Esophagus squamous epithelium (tissue), 5 donors: ENCODE results near the gene ALOX12. TPM values are rescaled to one million over a fixed set of nuclear protein-coding genes. Genes with fewer than 3 reads are reported as not detected.

Source experiments
- DNase-seq: peaks from one replicate; lab custom pipeline; 2025; lab: John Stamatoyannopoulos, UW
- H3K27ac ChIP-seq, 4 donors: fragments of 200-600 bp; sonication (generic); one replicate each; pipeline ENCODE4 v1.5.1; 2016 to 2019; ENCODE audit warnings: mild to moderate bottlenecking in 1 of 4
- H3K27me3 ChIP-seq, 4 donors: fragments of 200-600 bp; sonication (generic); 1 replicate in 3 of 4; 2 replicates in 1 of 4; pipeline versions ENCODE4 v1.5.1 to v1.6.0; 2017 to 2021; ENCODE audit warnings: antibody characterized with exemption in 1 of 4
- H3K36me3 ChIP-seq, 3 donors: fragments of 200-600 bp; sonication (generic); one replicate each; pipeline ENCODE4 v1.5.1; 2016 to 2019
- H3K4me1 ChIP-seq, 3 donors: fragments of 200-600 bp; sonication (generic); one replicate each; pipeline ENCODE4 v1.5.1; 2017 to 2019
- H3K4me3 ChIP-seq, 4 donors: fragments of 200-600 bp; sonication (generic); 1 replicate in 3 of 4; 2 replicates in 1 of 4; pipeline ENCODE4 v1.5.1; 2016 to 2019; ENCODE audit warnings: mild to moderate bottlenecking in 2 of 4, moderate library complexity in 1 of 4
- H3K9me3 ChIP-seq, 3 donors: fragments of 200-600 bp; sonication (generic); one replicate each; pipeline ENCODE4 v1.5.1; 2016 to 2019
- POLR2A ChIP-seq, 4 donors: fragments of 450-650 bp; IDR thresholded peaks; one replicate each; pipeline ENCODE4 v1.6.1; 2017; ENCODE audit warnings: antibody characterized with exemption in 4 of 4, mild to moderate bottlenecking in 4 of 4, moderate library complexity in 3 of 4
- WGBS, 2 donors: methylation state at CpG; one replicate each; pipeline ENCODE4 v1.1.5; 2018; 5-methylcytosine and 5-hydroxymethylcytosine counted together
- intact Hi-C: fragments of 100-400 bp; cut with DNase I; formaldehyde crosslinking; loops from one replicate; pipeline ENCODE4 v1.15.0; 2022
- total RNA-seq, 4 donors: library from RNA; depleted of rRNA; stranded (reverse); fragments of >200 nt; gene quantifications; one replicate each; pipeline ENCODE4 v1.1.0, GENCODE V29; 2016
- TF ChIP-seq, protein P1 (sequence below), 6 experiments: fragments of 450-650 bp in 4 of 6; fragments of 200-600 bp in 2 of 6; sonication (generic) in 2 of 6; IDR thresholded peaks; one replicate each; pipeline ENCODE4 v1.5.1; 2016 to 2019; ENCODE audit warnings: antibody characterized with exemption in 6 of 6, mild to moderate bottlenecking in 4 of 6, moderate library complexity in 4 of 6
- donor health status: DM: yes; HTN: yes; CAD: no.

The ALOX12 gene
- total RNA-seq, 4 donors from 2014 or later: 3.8 to 43.5 (median 26.4) TPM

DNA sequence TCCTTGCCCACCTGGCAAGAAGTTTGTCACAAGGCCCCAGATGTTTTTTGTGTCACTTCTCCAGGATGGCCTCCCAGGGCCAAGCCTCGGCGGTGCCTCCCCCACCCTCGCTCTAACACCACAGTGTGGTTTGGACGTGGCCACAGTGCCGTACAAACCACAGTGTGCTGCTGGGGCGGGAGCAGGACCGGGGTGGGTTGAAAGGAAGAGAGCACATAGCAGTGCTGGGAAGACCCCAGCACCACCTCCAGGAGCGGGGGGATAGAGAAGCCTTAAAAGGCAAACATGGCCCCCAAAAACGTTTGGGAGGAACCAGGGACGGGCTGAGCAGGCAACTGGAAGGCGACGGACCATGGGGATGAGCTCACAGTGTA, 22.0 kb downstream of the ALOX12 start:
- Histone ChIP-seq H3K27me3 (peaks cover 0 to 8% (median 0%) of the 10 kb centered on the region in 4 donors), H3K36me3 (peaks cover 0 to 17% (median 0%) of the 10 kb centered on the region in 3 donors), H3K9me3 (no peaks in the 10 kb centered on the region), H3K4me3 (peak overlapping the region in 3 of 4 donors; percentile 54 to 72 (median 60)), H3K27ac (peak overlapping the region; percentile 80 to 98 (median 92)), H3K4me1 (peaks cover 33 to 90% (median 40%) of the 10 kb centered on the region in 3 donors)
- intact Hi-C loops: no loop called here
- 72 to 76% methylated on average over 5 to 6 of the region's 12 CpGs for WGBS, 2 donors
- no peak for DNase-seq
- TF ChIP-seq, protein P1, sequence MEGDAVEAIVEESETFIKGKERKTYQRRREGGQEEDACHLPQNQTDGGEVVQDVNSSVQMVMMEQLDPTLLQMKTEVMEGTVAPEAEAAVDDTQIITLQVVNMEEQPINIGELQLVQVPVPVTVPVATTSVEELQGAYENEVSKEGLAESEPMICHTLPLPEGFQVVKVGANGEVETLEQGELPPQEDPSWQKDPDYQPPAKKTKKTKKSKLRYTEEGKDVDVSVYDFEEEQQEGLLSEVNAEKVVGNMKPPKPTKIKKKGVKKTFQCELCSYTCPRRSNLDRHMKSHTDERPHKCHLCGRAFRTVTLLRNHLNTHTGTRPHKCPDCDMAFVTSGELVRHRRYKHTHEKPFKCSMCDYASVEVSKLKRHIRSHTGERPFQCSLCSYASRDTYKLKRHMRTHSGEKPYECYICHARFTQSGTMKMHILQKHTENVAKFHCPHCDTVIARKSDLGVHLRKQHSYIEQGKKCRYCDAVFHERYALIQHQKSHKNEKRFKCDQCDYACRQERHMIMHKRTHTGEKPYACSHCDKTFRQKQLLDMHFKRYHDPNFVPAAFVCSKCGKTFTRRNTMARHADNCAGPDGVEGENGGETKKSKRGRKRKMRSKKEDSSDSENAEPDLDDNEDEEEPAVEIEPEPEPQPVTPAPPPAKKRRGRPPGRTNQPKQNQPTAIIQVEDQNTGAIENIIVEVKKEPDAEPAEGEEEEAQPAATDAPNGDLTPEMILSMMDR (IDR thresholded peaks at IDR 0.05): no peak

DNA sequence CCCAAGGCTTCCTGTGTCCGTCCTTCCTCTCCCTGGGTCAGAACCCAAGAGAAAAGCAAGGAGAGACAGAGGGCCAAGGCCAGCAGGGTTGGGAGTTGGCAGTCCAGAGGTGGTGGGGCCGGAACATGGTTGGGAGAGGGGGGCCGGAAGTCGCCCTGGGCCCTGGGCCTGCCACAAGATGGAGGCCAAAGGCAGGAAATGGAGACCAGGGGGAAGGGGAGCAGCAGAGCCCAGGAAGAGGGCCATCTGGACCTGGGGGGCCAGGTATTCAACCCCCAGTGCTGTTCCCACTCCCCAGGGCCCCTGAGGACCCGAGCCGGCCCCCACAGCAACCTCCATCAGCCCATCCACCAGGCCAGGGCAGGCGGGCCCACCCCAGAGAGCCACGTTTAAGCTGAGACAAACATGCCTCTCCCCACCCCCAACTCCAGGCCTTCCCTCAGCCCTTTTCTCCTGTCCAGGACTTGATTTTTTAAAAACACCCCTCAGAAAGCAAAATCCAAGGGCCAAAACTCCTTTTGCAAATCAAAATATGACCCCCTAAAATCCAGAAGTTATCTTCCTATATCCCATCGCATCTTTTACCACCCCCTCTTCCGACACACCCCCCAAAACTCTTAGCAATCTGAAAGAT, 22.6 kb downstream of the ALOX12 start:
- TF ChIP-seq POLR2A (IDR thresholded peaks at IDR 0.05): peak in 1 of 4 donors; percentile 11
- TF ChIP-seq, protein P1 (IDR thresholded peaks at IDR 0.05): no peak
- Histone ChIP-seq H3K4me1 (peaks cover 39 to 90% (median 45%) of the 10 kb centered on the region in 3 donors), H3K27ac (peak overlapping the region; percentile 80 to 98 (median 92)), H3K4me3 (peak overlapping the region; percentile 29 to 72 (median 57)), H3K9me3 (no peaks in the 10 kb centered on the region), H3K36me3 (peaks cover 0 to 17% (median 0%) of the 10 kb centered on the region in 3 donors), H3K27me3 (peaks cover 0 to 14% (median 0%) of the 10 kb centered on the region in 4 donors)
- WGBS, 2 donors: 74 to 86% methylated on average over 6 to 10 of the region's 10 CpGs
- no peak for DNase-seq
- intact Hi-C loops: no loop called here

DNA sequence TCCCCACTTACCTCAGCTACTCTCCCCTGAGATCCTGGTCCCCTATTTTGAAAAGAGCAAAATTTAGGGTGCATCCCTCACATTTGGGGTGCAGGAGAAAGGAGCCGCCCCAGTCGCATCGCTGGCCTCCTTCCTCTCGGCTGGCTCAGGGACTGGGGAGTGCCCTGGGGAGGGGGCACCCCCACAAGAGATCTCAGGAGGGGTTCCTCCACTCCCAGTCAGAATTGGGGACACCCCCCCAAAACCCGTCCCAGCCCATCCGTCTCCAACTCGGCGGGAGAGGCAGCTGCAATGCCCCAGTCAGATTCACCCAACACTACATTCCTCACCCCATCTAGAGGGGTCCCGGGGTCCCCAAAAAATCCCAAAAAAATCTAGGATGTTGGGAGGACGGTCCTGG, 23.5 kb downstream of the ALOX12 start:
- peaks cover 0 to 17% (median 0%) of the 10 kb centered on the region in 3 donors for H3K36me3 ChIP-seq
- 13 to 40% methylated on average over 2 to 3 of the region's 10 CpGs for WGBS, 2 donors
- TF ChIP-seq, protein P1 (IDR thresholded peaks at IDR 0.05): no peak
- TF ChIP-seq POLR2A (IDR thresholded peaks at IDR 0.05): no peak
- peaks cover 35 to 90% (median 43%) of the 10 kb centered on the region in 3 donors for H3K4me1 ChIP-seq
- H3K4me3 ChIP-seq: peak overlapping the region; percentile 29 to 72 (median 57)
- no peaks in the 10 kb centered on the region for H3K9me3 ChIP-seq
- peak overlapping the region; percentile 80 to 98 (median 92) for H3K27ac ChIP-seq
- peaks cover 0 to 14% (median 0%) of the 10 kb centered on the region in 4 donors for H3K27me3 ChIP-seq
- DNase-seq: no peak
- intact Hi-C loops: no loop called here

DNA sequence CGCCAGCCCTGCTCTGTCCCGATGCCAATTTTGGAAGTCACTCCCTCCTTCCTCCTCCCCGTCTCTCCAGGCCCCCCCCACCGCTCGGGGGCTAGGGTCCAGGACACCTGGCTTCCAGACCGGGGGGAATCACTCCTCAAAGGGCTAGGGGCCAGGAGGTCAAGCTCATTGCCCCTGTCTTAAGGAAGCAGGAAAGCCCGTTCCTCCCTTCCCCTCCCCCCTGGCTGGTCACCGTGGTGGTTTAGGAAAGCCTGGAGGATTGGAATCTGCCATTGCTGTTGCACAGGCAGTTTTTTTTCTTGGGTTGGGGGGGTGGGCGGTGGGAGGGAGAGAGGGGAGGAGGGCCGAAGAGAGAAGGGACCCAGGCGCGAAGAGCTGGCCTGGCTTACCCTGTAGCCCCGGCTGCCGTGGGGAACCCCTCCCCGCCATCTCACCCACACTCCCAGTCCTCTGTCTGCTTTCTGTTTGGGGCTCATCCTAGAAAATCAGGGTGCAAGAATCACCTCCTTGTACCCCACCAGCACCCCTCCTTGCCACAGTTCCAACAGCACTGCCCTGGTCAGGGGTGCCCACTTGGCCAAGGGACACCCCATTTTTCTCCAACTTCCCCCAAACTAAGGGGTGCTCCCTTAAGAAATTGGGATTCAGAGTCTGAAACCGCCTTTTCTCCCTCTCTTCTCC, 24.1 kb downstream of the ALOX12 start:
- no peak for DNase-seq

More for the DNA sequence above, 24.1 kb downstream of the ALOX12 start:
- TF ChIP-seq, protein P1 (IDR thresholded peaks at IDR 0.05): no peak
- H3K36me3 ChIP-seq: peaks cover 0 to 17% (median 0%) of the 10 kb centered on the region in 3 donors
- peaks cover 0 to 14% (median 0%) of the 10 kb centered on the region in 4 donors for H3K27me3 ChIP-seq
- H3K27ac ChIP-seq: peak overlapping the region; percentile 80 to 98 (median 92)
- no peaks in the 10 kb centered on the region for H3K9me3 ChIP-seq
- WGBS, 2 donors: 16 to 22% methylated on average over 5 to 6 of the region's 16 CpGs
- H3K4me3 ChIP-seq: peak overlapping the region; percentile 29 to 72 (median 57)
- H3K4me1 ChIP-seq: peaks cover 35 to 90% (median 43%) of the 10 kb centered on the region in 3 donors
- intact Hi-C loops: no loop called here
